Fibroblast of villous mesenchyme (primary cell): ENCODE data around the gene ADAM19. TPM values are rescaled to one million over a fixed set of nuclear protein-coding genes. Genes with fewer than 3 reads are reported as not detected.

Experiments used
- DNase-seq: peaks from one replicate; pipeline ENCODE4 v3.0.0-alpha.2; 2010; ENCODE audit warnings: low read depth
- H3K4me3 ChIP-seq: 2 replicates; pipeline ENCODE4 v1.5.1; 2011; ENCODE audit warnings: low read depth, mild to moderate bottlenecking, low read length
- total RNA-seq: library from RNA; depleted of rRNA; stranded (reverse); fragments of >200 nt; gene quantifications from 2 replicates; pipeline ENCODE4 v1.2.3, GENCODE V29; 2012
- TF ChIP-seq, protein P1 (sequence below): IDR thresholded peaks from 2 replicates; pipeline ENCODE4 v1.5.1; 2012; ENCODE audit warnings: low read depth, mild to moderate bottlenecking, low read length; ENCODE audit not compliant: insufficient read depth

Gene ADAM19
- total RNA-seq, 1 donor = 89.8 TPM

DNA sequence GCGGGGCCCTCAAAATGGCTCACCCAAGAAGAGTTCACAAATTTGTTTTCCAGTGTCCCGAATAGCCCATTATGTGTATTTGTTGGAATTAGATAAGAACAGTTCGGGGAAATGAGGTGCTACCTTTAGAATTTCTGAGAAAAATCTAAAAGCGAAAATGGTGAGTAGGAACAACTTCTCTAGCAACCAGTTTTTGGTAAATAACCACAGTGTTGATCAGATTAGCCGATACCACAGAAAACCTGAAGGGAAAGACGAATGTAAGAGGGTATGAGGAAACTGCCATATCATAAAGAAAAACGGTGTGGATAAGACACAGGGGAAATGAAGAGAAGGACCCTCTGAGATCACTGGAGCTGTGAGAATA is 31.0 kb downstream of the ADAM19 start:
- TF ChIP-seq, protein P1, sequence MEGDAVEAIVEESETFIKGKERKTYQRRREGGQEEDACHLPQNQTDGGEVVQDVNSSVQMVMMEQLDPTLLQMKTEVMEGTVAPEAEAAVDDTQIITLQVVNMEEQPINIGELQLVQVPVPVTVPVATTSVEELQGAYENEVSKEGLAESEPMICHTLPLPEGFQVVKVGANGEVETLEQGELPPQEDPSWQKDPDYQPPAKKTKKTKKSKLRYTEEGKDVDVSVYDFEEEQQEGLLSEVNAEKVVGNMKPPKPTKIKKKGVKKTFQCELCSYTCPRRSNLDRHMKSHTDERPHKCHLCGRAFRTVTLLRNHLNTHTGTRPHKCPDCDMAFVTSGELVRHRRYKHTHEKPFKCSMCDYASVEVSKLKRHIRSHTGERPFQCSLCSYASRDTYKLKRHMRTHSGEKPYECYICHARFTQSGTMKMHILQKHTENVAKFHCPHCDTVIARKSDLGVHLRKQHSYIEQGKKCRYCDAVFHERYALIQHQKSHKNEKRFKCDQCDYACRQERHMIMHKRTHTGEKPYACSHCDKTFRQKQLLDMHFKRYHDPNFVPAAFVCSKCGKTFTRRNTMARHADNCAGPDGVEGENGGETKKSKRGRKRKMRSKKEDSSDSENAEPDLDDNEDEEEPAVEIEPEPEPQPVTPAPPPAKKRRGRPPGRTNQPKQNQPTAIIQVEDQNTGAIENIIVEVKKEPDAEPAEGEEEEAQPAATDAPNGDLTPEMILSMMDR = no peak
- DNase-seq = no peak
- no peak overlapping the region for H3K4me3 ChIP-seq

DNA sequence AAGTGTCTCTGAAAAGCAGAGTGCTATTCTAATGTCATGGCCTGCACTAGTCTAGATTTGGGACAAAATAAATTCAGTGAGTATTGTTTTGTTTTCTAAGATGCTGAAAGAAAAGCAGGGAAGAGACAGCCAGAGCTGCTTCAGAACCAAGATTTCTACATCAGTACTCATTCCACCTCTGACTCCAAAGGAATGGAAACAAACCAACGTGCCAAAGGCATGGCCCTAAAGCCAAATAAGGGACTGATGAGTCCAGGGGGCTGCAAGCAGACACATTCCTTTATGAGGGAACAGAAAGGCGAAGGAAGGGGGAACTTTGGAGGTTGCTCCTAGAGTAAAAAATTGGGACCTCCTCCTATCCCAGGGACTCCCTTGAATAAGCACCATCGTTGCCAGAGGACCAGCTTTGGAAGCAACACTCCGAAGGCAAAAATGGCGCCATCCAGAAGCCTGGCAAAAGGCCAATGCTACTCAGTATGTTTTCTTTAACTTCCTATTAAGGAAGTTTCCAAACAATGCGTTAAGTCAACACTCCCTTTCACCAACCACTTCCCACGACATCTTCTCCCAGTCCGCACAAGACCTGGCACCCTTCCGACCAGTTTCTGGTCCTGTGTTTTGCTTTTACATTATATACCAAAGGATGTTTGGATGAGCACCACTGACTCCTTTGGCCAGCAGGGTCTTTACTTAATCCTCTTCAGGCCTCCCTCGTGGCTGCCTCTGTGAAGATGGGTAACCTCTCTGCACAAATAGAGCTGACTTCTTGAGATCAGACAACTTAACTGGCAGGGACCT is 31.6 kb downstream of the ADAM19 start:
- DNase-seq = peak; percentile 87
- TF ChIP-seq, protein P1 = no peak

DNA sequence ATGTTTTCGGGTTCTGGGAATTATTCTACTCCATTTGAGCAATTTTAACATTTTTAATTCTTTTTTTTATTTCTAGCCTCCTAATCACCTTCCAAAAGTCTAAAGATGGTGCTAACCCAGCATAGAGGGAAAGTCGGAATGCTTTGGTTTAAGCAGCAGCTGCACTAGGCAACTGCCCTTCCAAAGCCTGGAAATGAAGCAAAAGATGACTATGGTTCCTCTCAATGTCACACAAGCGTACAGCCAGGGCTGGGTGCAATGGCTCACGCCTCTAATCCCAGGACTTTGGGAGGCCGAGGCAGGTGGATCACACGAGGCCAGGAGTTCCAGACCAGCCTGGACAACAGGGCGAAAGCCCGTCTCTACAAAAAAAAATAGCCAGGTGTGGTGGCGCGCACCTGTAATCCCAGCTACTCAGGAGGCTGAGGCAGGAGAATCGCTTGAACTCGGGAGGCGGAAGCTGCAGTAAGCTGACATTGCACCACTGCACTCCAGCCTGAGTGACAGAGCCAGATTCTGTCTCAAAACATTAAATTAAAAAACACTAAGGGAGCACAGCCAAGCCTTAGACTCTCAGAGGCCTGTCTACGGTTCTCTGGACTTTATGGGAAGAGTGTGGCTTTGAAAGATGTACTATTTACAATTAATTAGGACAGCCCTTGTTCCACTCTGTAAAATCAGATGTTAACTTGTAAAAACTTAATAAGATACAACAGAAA is 33.1 kb downstream of the ADAM19 start:
- TF ChIP-seq, protein P1 = no peak
- no peak overlapping the region for H3K4me3 ChIP-seq
- no peak for DNase-seq

More for the DNA sequence above, 31.6 kb downstream of the ADAM19 start:
- no peak overlapping the region for H3K4me3 ChIP-seq

DNA sequence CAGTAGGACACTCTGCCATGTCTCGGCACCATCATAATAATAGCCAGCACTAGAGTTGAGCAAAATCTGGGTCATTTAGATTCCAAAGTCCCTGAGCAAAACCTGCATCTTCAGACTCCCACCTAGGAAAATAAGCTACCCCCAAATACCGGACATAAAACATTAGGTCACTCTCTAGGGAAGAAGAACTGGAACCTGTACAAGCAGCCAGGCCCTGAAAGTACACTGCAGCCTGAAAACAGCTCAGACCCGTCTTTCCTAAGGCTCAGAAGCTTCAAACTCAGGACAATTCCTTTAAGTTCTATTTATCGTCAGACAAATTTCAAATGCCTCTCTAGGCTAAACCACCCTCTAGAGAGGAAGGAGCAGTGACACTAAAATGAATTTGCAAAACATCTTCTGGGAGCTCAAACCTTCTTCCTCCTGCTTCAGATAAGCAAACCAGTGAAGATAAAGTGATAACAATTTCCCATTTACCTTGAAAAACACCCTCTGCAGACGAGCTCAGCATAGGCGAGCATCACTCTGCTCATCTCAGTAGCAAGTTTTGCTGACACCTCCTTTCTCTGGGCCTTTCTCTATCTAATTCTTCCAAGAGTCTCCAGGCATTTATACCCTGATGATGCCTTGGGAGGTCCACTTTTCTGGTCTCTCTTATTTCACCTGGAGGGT is 34.0 kb downstream of the ADAM19 start:
- H3K4me3 ChIP-seq = no peak overlapping the region
- DNase-seq = no peak
- TF ChIP-seq, protein P1 = no peak

DNA sequence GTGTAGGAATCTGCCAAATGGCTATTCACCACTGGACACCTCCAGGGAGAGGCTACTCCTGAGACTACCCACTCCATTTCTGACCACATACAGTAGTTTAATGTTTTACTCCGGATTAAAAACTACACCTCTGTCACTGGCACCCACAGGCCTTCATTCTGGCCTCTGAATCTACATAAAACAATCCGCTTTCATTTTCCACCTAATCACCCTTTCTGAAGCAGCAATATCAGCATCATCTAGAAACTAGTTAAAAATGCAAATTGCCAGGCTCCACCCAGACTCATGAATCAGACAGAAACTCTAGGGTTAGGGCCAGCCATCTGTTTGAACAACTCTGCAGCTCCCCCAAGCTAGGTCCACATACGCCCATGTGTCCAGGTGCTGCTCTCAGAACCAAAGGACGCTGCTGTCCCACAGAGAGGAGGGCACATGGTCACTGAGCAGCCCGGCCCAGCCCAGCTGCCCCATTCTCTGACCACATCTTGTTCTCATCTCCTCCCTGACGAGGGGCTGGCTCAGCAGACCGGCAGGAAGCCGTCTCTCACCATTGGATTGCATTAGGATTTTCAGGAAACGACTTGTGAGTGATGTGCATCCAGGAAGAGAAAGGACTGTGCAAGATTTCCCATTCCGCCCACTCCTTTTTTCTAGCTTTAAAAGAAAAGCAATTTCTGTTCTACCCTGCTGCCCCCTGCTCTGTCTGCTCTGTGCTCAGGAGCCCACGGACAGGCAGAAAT is 34.7 kb downstream of the ADAM19 start:
- H3K4me3 ChIP-seq = peak overlapping the region; percentile 3
- TF ChIP-seq, protein P1 = no peak
- peak; percentile 75 for DNase-seq

- TF ChIP-seq, protein P1 = no peak
- no peak overlapping the region for H3K4me3 ChIP-seq
- DNase-seq = no peak
Measured at GRCh38 chr5:157540124-157540523, 35.5 kb downstream of the ADAM19 start.
